Measurements from ENCODE around the gene KIF16B. TPM values are rescaled to one million over a fixed set of nuclear protein-coding genes. Genes with fewer than 3 reads are reported as not detected.
"Not testable (repeated sequence)": the region's sequence is repeated elsewhere in the genome, so short reads cannot be mapped to it uniquely, and the experiment has no call there.

Gene KIF16B
- total RNA-seq, 1 experiment from 2014 or later, result 18.0 TPM

DNA sequence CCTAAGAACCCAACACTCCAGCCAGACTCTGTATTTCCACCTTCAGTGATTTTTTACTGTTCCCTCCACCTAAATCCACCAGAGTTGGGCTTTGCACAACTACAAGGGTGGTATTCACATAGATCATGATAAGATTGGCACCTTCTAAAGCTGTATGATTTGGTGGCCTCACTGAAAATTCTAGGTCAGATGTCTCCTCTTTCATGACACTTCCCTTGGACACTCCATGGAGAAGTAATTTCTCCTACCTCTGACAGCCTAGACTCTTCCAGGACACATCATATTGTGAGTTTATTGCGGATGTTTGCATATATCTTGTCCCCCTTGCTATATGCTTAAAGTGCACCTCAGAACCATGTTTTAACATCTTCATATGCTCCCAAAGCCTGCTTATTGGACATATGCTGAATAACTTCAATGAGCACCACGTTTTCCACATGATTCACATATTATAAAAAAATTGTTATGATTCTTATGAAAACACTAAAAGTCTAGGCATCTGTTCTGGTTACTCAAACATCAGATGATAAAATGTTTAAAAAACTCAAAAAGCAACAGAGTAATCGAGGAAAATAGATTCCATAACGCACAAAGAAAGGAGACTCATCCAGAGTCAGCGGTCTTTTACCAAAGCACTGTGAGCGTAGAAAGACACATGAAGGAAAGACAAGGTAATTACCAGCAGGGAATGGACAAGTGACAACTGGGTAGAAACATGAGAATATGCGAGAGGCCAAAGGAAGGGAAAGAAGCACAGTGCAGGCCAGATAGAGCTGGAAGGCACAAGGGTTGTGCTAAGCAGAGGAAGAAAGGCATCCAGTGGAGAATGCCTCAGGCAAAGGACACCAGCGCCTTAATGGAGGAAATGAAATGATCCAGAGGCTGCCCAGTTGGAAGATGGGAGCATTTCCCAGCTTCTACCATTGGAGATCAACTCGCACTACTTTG is 46.5 kb downstream of the KIF16B start:
- no peak for DNase-seq (ENCODE audit: extremely low read depth, low read depth)

DNA sequence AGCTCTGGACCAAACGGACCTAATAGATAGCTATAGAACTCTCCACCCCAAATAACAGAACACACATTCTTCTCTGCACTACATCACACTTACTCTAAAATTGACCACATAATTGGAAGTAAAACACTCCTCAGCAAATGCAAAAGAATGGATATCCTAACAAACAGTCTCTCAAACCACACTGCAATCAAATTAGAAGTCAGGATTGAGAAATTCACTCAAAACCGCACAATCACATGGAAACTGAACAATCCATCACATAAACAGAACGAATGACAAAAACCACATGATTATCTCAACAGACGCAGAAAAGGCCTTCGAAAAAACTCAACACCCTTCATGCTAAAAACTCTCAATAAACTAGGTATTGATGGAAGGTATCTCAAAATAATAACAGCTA is 50.6 kb downstream of the KIF16B start:
- DNase-seq (ENCODE audit: extremely low read depth, low read depth), result not testable (repeated sequence)

DNA sequence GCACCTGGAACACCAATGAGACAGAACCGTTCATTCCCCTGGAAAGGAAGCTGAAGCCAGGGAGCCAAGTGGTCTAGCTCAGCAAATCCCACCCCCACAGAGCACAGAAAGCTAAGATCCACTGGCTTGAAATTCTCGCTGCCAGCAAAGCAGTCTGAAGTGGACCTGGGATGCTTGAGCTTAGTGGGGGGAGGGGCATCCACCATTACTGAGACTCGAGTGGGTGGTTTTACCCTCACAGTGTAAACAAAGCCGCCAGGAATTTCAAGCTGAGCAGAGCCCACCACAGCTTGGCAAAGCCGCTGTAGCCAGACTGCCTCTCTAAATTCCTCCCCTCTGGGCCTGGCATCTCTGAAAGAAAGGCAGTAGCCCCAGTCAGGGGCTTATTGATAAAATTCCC is 53.1 kb downstream of the KIF16B start:
- DNase-seq (ENCODE audit: extremely low read depth, low read depth), result no peak

DNA sequence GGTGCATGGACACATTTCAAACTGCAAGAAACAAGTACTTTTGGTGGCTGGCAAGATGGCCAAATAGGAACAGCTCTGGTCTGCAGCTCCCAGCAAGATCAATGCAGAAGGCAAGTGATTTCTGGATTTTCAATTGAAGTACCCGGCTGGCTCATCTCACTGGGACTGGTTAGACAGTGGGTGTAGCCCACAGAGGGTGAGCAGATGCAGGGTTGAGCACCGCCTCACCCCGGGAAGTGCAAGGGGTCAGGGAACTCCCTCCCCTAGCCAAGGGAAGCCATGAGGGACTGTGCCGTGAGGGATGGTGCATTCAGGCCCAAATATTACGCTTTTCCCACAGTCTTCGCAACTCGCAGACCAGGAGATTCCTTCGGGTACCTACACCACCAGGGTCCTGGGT is 53.6 kb downstream of the KIF16B start:
- not testable (repeated sequence) for DNase-seq (ENCODE audit: extremely low read depth, low read depth)

DNA sequence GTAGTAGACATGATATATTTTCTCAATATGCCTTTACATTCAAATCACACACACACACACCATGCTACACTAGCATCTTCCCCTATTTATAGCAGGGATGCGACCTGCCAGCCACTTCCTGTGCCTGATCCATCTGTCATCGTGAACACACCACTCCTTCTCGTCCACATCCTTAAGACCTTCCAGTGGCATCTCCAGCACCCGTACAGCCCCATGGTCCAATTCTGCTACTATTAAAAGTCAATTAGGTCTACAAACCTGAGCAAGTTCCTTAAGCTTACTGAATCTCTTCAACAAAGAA is 54.5 kb downstream of the KIF16B start:
- no peak for DNase-seq (ENCODE audit: extremely low read depth, low read depth)

DNA sequence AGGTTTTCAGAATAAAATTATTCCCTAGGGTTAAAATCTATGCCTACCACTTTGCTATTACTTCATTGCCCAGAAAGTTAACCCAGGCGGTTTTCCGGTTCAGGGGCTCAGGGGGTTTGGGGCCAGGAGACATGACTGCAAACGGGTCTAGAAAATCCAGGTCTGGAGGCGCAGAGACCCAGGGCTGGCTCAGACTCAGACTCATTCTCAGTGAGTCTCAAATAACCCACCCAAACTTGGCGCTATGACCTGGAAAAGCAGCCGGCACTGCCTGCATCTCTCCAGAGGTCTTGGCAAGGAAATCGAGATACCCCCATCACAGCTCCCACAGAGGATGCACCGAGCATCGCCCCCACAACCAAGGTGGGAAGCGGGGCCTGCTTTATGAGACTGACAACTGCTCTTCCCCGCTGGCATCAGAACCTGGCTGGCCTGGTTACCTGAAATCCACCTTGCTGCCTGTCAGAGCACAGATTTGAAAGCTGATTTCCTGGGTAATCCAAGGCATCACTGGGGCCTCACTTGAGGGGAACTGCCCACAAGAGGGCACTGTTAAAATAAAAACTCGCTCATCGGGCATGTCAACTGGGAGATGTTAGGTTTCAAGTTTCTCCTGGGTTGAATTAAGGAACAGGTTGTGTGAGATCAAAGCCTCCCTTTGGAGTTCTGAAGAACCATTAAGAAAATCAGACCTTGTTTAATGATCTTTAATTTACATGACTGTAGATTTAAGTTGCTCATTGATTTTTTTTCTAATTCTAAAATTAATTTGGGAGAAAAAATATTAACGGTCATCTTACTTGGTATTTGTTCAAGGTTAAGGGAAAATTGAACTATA is 55.1 kb downstream of the KIF16B start:
- DNase-seq (ENCODE audit: extremely low read depth, low read depth), result peak; percentile 65

DNA sequence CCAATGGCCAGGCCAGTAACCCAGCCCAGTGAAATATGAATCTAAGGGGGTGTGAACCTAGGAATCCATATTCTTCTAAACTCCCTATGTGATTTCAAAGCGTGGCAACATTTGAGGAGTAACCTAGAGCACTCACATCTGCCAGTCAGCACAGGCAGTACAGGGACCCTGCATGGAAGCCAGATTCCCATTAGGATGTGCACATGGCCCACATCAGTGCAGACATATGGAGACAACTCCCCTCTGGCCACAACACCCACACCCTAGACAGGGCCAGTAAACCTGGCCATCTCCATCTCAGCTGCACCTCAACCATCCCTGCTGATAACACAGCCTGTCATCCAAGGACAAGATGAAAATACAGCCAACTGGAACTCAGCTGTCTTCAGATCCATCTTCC is 56.5 kb downstream of the KIF16B start:
- DNase-seq (ENCODE audit: extremely low read depth, low read depth), result no peak

DNA sequence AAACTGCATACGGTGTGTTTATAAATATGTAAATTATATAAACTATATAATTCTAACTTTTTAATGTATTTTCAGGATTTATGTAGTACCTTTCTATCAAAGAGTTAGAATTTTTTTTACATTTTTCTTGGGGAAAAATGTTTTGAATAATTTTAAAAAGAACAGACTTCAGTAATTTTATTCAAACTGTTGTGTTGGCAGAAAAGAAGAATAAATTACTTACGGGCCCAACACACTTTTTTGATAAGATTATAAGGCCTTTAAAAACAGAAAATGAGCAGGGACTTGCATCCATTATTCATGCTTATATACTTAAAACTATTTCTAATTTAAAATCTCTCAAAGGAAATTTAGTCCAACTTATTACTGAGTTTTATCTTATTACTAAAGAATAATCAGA is 58.2 kb downstream of the KIF16B start:
- no peak for DNase-seq (ENCODE audit: extremely low read depth, low read depth)

DNA sequence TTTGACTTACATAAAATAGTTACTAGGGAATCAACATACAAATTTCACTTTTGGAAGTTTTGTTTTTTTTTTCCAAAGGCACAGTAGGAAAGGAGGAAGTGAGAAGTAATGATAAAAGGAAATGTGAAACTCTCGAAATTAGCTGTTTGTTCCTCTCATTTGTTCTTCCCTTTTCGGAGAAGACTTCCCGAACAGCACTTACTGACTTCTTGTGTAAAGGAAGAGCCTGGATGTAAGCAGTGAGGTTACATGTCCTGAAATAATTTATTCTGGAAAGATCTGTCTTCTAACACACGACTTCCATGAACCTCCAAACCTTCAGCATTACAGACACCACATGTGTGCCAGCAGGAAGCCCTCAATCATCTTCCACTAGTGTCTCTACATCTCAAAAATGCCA is 59.1 kb downstream of the KIF16B start:
- DNase-seq (ENCODE audit: extremely low read depth, low read depth), result no peak

DNA sequence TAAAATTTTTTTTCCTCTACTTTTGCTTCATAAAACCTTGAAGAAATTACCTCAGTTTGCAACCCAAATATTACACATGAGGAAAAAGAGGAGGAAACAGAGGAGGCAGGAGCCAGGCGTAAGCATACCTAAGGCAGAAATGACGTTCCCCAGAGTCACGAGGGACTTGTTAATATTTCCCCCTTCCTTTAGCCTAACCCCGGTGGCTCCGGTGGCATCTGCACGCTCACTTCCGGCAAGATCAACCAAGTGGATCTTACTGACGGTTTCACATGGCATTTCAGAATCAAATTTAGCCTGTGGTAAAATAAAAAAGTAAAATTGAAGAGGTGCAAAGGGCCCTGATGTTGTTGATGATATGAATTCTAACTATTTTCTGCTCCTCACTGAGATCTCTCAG is 67.4 kb downstream of the KIF16B start:
- DNase-seq (ENCODE audit: extremely low read depth, low read depth), result no peak

DNA sequence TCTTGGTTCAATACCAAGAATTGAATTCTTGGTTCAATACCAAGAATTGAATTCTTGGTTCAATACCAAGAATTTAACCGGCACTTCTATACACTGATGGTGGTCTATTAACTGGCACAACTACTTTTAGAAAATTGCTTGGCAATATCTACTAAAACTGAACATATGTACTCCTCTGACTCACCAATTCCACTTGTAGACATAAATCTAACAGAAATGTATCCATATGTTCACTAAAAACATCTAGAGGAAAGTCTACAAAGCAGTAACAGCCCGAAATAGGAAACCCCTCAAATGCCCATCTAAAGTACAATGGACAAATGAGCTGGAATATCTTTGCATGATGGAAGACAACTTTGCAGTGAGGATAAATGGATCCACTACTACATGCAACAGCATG is 71.9 kb downstream of the KIF16B start:
- no peak for DNase-seq (ENCODE audit: extremely low read depth, low read depth)

DNA sequence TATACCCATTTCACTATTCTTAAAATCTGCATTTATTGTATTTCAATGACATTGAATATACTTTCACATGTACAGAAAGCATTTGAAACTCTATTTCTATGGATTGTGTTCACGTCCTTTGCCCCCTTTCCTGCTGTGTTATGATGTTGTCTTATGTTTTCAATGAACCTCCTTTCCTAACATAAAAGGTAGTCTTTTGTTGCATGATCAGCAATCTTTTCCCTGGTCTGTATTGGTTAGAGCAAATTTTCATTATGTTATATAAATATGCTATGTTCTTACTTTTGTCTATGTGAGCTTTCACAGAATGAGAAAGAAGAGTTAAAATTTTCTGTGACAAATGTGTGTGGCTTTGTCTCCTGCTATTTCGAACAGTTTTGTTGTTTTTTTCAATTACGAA is 73.1 kb downstream of the KIF16B start:
- no peak for DNase-seq (ENCODE audit: extremely low read depth, low read depth)

DNA sequence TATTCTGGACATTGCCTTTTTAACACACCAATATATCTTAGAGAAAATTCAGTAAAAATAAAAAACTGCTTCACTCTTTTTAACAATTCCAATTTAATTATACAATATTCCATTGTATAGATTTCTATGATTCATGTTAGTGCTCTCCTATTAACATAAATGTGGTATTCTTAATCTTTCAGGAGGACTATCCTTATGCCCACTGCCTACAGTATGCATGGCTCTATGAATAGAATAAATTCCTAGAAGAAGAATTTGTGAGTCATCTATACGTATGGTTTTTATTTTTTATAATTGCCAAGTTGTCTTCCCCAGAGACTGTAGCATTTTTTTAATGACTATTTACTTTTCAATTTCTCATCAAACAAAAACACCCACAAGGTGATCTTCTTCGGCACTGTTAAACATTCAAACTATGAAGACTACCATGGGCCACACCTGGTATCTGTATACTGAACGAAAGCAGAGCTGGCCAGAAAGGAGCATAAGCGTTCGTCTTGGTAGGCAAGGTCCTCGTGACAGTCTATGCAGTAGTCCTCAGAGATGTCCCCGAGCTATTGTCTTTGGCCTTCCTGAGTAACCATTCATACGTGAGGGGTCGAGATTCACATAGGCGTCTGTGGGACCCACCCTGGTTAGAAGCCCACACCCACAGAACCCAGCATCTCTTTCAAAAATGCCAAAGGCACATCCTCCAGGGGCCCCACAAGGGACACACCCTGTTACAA is 74.6 kb downstream of the KIF16B start:
- no peak for DNase-seq (ENCODE audit: extremely low read depth, low read depth)

DNA sequence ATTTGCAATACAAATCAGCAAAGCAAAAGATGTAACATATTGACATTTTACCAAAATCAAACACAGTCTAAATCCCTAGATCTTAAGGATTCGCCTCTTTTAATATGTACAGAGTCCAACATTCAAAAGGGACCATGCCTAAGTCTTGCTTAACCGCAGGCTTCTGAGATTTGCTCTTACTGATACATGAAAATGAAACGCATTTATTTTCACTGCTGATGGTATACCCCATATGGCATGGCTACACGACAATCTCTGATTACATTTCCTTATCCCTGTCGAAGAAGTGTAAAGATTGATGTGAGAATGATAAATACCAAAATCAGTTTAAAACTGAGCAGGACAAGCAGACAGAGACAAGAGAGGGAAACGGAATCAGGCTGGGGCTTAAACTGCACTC is 75.4 kb downstream of the KIF16B start:
- DNase-seq (ENCODE audit: extremely low read depth, low read depth), result no peak

DNA sequence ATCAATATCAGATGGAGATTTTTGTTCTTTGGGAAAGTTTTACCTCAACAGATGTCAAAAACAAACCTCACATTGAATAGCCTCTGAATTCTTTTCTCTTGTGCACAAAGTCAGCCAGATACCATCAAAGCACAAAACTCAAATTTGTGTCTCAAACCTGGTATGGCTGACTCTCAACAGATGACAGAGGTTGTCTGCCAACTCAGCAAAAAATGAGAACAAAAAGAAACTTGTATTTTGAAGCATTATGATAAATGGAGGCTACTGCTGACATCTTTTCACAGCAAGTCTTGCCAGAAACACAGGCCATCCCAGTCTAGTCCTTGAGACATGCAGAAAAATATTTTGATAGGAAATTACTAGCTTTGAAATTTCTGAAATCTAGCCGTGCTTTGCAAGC is 79.8 kb downstream of the KIF16B start:
- DNase-seq (ENCODE audit: extremely low read depth, low read depth), result no peak

DNA sequence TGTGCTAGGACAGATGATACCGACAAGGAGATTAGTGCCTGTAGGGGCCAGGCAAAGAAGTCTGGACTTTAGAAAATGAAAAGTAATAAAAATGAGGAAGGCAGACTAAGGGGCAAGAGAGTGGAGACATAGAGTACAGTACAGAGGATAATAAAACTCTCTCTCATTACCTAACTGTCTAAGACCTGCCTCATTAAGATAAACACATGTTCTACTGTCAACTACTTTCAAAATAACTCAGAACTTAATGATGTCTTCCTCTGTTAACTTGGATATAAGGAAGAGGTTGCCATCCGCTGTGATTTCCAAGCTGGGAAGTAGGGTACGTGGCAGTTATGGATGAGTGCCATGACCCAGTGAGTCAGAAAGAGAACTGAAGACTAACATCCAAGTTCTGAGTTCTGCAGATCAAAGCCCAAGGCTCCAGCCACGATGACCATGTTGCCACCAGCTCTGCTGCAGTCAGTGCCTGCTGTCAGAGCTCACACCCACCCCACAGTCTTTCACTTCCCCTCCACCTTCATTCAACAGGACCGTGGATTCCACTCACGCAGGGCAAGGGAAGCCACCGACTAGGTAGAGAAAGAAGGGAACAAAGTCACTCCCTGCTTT is 81.8 kb downstream of the KIF16B start:
- no peak for DNase-seq (ENCODE audit: extremely low read depth, low read depth)

DNA sequence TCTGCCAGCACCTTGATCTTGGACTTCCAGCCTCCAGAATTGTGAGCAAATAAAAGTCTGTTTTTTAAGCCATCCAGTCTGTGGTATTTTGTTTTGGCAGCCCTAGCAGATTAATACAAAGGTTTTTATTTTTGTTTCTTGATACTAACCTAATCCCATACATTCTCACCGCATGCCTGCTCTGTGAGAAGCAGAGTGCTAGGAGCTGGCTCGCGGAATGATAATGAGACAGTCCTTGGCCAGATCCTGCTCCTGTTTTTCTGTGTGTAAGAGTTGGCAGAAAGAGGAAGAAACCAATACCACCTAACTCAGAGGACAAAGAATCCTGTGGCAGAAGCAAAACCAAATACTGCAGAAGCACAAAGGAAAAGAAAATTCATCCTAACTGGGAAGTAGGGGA is 82.6 kb downstream of the KIF16B start:
- no peak for DNase-seq (ENCODE audit: extremely low read depth, low read depth)

DNA sequence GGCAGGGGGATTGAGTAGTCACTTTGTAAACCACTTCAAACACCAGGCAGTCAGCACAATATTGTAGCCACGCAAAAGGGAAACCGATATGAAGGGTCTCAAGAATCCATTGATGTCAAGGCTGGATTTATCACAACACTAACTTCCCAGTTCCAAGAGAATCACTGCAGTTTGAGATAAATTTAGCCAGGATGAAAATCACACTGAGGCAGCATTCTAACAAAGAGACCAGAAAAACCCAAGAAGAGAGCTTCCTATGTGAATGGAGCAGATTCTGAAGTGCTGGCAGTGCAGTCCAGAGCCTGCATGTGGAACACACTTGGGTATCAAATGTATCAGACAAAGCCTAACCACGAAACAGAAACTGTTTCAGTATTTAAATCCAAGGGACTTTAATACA is 84.6 kb downstream of the KIF16B start:
- no peak for DNase-seq (ENCODE audit: extremely low read depth, low read depth)

DNA sequence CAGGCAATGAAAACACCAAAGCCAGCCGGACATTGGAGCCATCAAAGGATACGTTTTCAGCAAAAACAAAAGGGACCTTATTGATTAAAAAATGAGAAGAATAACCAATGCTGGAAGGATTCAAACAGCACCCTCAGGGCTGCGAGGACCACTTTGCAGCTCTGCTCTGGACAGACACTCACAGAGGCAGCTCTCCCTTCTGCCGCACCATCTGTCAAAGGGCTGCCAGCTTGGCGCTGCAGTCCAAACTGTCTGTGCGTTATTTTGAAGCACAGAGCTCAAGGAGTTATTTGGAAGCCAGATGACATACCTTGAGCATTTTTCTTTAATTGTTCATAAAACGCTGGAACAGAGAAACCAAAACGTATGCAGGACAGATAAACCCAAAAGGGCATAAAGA is 85.2 kb downstream of the KIF16B start:
- DNase-seq (ENCODE audit: extremely low read depth, low read depth), result no peak

DNA sequence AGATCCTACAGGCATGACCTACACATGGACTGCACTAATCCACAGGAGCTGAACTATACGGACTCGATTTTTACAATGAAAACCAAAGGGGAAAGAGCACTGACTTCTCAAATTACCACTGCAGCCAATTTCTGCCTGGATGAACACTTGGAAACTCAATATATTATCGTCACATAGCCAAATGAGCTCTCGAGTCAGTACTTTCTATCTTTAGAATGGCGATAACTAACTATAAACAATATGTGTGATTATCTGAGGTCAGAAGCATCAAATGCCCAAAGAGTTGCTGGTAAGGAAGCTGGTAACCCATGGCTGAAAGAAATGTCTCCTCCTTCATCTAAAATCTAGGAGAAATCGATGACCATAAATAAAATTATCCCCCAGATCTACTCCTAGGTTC is 86.7 kb downstream of the KIF16B start:
- no peak for DNase-seq (ENCODE audit: extremely low read depth, low read depth)

DNA sequence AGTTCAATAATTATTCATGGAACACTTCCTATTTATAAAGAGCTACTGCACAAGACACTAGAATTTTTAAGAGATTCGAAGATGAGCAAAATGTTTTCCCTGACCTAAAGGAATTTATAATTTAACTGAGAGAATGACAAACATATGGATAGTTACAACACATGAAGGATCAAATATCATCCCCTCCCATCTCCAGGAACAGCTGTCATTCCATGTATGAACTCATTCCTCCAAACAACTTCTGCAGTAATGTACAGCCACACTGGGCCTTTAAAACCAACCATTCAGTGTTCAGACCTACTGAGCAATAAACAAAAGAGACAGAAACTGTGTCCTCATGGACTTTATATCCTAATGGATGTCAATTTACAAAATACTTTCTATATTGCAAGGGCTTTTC is 87.8 kb downstream of the KIF16B start:
- no peak for DNase-seq (ENCODE audit: extremely low read depth, low read depth)

Data from NCI-H460 (cell line).